GM23338 (cell line): ENCODE results near the gene NPR2. TPM values are rescaled to one million over a fixed set of nuclear protein-coding genes. Genes with fewer than 3 reads are reported as not detected.
A peak's percentile ranks its signal among the peaks of the same experiment; 100 is the strongest.

Experiments used
- ATAC-seq: fragments of 200-7000 bp; cut with Tn5 transposase; 3 replicates; pipeline ENCODE4 v1.9.1; 2020
- DNase-seq: peaks from one replicate; pipeline ENCODE4 v3.0.0-alpha.2; 2015; ENCODE audit warnings: low spot score
- H2AFZ ChIP-seq: fragments of 200-600 bp; sonication (generic); 2 replicates; pipeline ENCODE4 v1.8.0; 2016; ENCODE audit warnings: antibody characterized with exemption, mild to moderate bottlenecking, moderate library complexity
- H3F3A ChIP-seq: fragments of 200-600 bp; sonication (generic); replicated peaks from 2 replicates; pipeline ENCODE4 v1.8.0; 2017; ENCODE audit warnings: antibody characterized with exemption, mixed run types, low read depth
- H3K27ac ChIP-seq: fragments of 200-600 bp; sonication (generic); 2 replicates; pipeline ENCODE4 v1.6.1; 2016; ENCODE audit warnings: low read depth
- H3K27me3 ChIP-seq: fragments of 200-600 bp; sonication (generic); 2 replicates; pipeline ENCODE4 v1.8.0; 2016; ENCODE audit warnings: mild to moderate bottlenecking, mixed run types, moderate library complexity; ENCODE audit not compliant: insufficient read depth
- H3K36me3 ChIP-seq: fragments of 200-600 bp; sonication (generic); 2 replicates; pipeline ENCODE4 v1.8.0; 2016; ENCODE audit warnings: mild to moderate bottlenecking; ENCODE audit not compliant: insufficient read depth
- H3K4me1 ChIP-seq: fragments of 200-600 bp; sonication (generic); 2 replicates; pipeline ENCODE4 v1.8.0; 2016; ENCODE audit warnings: mild to moderate bottlenecking, moderate library complexity; ENCODE audit not compliant: insufficient read depth
- H3K4me2 ChIP-seq: fragments of 200-600 bp; sonication (generic); 2 replicates; pipeline ENCODE4 v1.7.1; 2017; ENCODE audit warnings: mixed run types
- H3K4me3 ChIP-seq: fragments of 200-600 bp; sonication (generic); 2 replicates; pipeline ENCODE4 v1.6.1; 2016; ENCODE audit warnings: mixed run types
- H3K79me2 ChIP-seq: fragments of 200-600 bp; sonication (generic); replicated peaks from 2 replicates; pipeline ENCODE4 v1.8.0; 2017; ENCODE audit warnings: mild to moderate bottlenecking; ENCODE audit not compliant: insufficient read depth
- H3K9me2 ChIP-seq: fragments of 200-600 bp; sonication (generic); 2 replicates; pipeline ENCODE4 v1.8.0; 2017; ENCODE audit not compliant: insufficient read depth
- H4K20me1 ChIP-seq: fragments of 200-600 bp; sonication (generic); replicated peaks from 2 replicates; pipeline ENCODE4 v1.8.0; 2017; ENCODE audit warnings: mild to moderate bottlenecking; ENCODE audit not compliant: insufficient read depth
- H3K27ac Mint-ChIP-seq: 2 replicates; pipeline ENCODE4 v1.8.0; 2020; ENCODE audit warnings: inconsistent platforms, mild to moderate bottlenecking, moderate library complexity, mixed read lengths
- H3K27me3 Mint-ChIP-seq: 3 replicates; pipeline ENCODE4 v1.8.0; 2022; ENCODE audit warnings: low read depth, mild to moderate bottlenecking, moderate library complexity, mixed read lengths, inconsistent platforms; ENCODE audit not compliant: insufficient read depth, poor library complexity
- H3K36me3 Mint-ChIP-seq: 3 replicates; pipeline ENCODE4 v1.8.0; 2021; ENCODE audit warnings: low read depth, mild to moderate bottlenecking, inconsistent platforms, moderate library complexity, mixed read lengths
- H3K4me1 Mint-ChIP-seq: 3 replicates; pipeline ENCODE4 v1.8.0; 2020; ENCODE audit warnings: mild to moderate bottlenecking, inconsistent platforms, mixed read lengths
- H3K4me3 Mint-ChIP-seq: 3 replicates; pipeline ENCODE4 v1.8.0; 2021; ENCODE audit warnings: moderate library complexity, mild to moderate bottlenecking, inconsistent platforms, mixed read lengths
- H3K9me3 Mint-ChIP-seq: 3 replicates; pipeline ENCODE4 v1.8.0; 2020; ENCODE audit warnings: moderate library complexity, mild to moderate bottlenecking, inconsistent platforms, mixed read lengths
- CREB1 ChIP-seq: fragments of 250-450 bp; sonication (Bioruptor Pico); IDR thresholded peaks from 2 replicates; pipeline ENCODE4 v1.5.0; 2020; ENCODE audit warnings: low read depth, mild to moderate bottlenecking, moderate library complexity
- CTCF ChIP-seq, 2 experiments: fragments of 200-600 bp in 1 of 2; sonication (generic) in 1 of 2; conservative IDR thresholded peaks; 2 replicates each; pipeline versions ENCODE4 v1.5.1 to v1.6.1; 2016 to 2017; ENCODE audit warnings: antibody characterized with exemption in 2 of 2, low read depth in 2 of 2, mild to moderate bottlenecking in 2 of 2, moderate library complexity in 1 of 2
- ETS1 ChIP-seq: IDR thresholded peaks from 2 replicates; pipeline ENCODE4 v1.6.1; 2016; ENCODE audit warnings: antibody characterized with exemption
- EZH2 ChIP-seq: fragments of 200-600 bp; sonication (generic); IDR thresholded peaks from one replicate; pipeline ENCODE4 v1.8.0; 2017; ENCODE audit warnings: antibody characterized with exemption, mild to moderate bottlenecking, low read depth; ENCODE audit not compliant: unreplicated experiment
- EZH2phosphoT487 ChIP-seq: fragments of 200-600 bp; sonication (generic); IDR thresholded peaks from one replicate; pipeline ENCODE4 v1.8.1; 2018; ENCODE audit warnings: antibody characterized with exemption; ENCODE audit not compliant: unreplicated experiment
- JUNB ChIP-seq: IDR thresholded peaks from one replicate; pipeline ENCODE4 v1.6.1; 2016; ENCODE audit warnings: antibody characterized with exemption; ENCODE audit not compliant: unreplicated experiment
- POLR2AphosphoS5 ChIP-seq: IDR thresholded peaks from 2 replicates; pipeline ENCODE4 v1.6.1; 2016; ENCODE audit warnings: antibody characterized with exemption, low read depth
- STAT1 ChIP-seq: IDR thresholded peaks from one replicate; pipeline ENCODE4 v1.6.1; 2016; ENCODE audit warnings: antibody characterized with exemption; ENCODE audit not compliant: unreplicated experiment
- polyA plus RNA-seq: library from polyadenylated mRNA; unstranded; fragments of >200 nt; fragmentation: Nextera tagmentation; extraction: Ambion mirVana; gene quantifications from 2 replicates; pipeline ENCODE4 v1.2.1, GENCODE V29; 2016
- total RNA-seq: library from RNA; depleted of rRNA; stranded (reverse); fragments of >200 nt; shearing (Covaris generic); gene quantifications from 2 replicates; pipeline ENCODE4 v1.2.3, GENCODE V29; 2014

Gene NPR2
- total and polyA plus RNA-seq, 2 experiments from 2014 or later = 9.0 to 14.4 TPM

- TF ChIP-seq CREB1 (CRISPR knock-in tag) (no peak), EZH2 (no peak), ETS1 (no peak), STAT1 (no peak), CTCF (conservative IDR thresholded peaks at IDR 0.05; ENCODE audit: low read depth in 2 of 2) (no peak), EZH2phosphoT487 (no peak), POLR2AphosphoS5 (no peak), JUNB (no peak)
Measured at GRCh38 chr9:35822926-35823325, 31.5 kb downstream of the NPR2 start (continued).

GRCh38 chr9:35826071-35826701, 34.8 kb downstream of the NPR2 start:
- DNase-seq (peak; percentile 83), ATAC-seq (peak; percentile 16)
- H3K27me3 ChIP-seq = no peaks in the 10 kb centered on the region
- Mint-ChIP-seq H3K4me3 (no peak overlapping the region), H3K4me1 (peaks cover 32% of the 10 kb centered on the region), H3K9me3 (no peaks in the 10 kb centered on the region), H3K27ac (no peak overlapping the region), H3K27me3 (peaks cover 12% of the 10 kb centered on the region), H3K36me3 (no peaks in the 10 kb centered on the region)
- no peak overlapping the region for H3K27ac ChIP-seq
- peaks cover 26% of the 10 kb centered on the region for H3K4me1 ChIP-seq
- H3K36me3 ChIP-seq = no peaks in the 10 kb centered on the region
- peak overlapping the region; percentile 34; the same call in 1 of the 2 replicates for H2AFZ ChIP-seq
- H3F3A ChIP-seq = 0 out of 2 replicates have a peak, but pooled peaks cover 6% of the 10 kb centered on the region
- no peaks in the 10 kb centered on the region for H3K79me2 ChIP-seq
- H3K4me2 ChIP-seq = no peak overlapping the region
- no peaks in the 10 kb centered on the region for H3K9me2 ChIP-seq
- TF ChIP-seq CTCF (conservative IDR thresholded peaks at IDR 0.05; ENCODE audit: low read depth in 2 of 2) (peak; percentile 73 to 95), JUNB (no peak)
- no peaks in the 10 kb centered on the region for H4K20me1 ChIP-seq
- no peak overlapping the region for H3K4me3 ChIP-seq
